Measurements from ENCODE around the gene NUDT6. TPM values are rescaled to one million over a fixed set of nuclear protein-coding genes. Genes with fewer than 3 reads are reported as not detected.
"Not testable (repeated sequence)": the region's sequence is repeated elsewhere in the genome, so short reads cannot be mapped to it uniquely, and the experiment has no call there.

Gene NUDT6
- total and polyA plus RNA-seq, 10 donors, result 1.4 to 12.5 (median 5.1) TPM

DNA sequence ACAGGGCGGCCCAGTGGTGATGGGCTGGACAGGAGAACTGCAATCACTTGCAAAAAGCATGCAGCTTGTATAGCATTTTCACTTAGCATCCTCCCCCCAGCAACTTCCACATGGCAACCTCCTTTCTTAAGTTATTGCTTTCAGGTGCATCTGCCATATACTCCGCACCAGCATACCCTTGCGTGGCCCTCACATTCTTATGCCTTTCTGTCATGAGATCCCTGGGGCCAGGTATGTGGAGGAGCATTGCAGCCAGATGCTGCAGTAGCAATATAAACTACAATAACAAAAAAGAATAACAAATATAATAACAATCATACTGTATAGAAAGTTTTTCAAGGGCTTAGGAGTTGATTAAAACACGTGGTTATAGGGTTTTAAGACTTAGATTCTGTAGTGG lies 26.3 kb upstream of the NUDT6 start:
- Histone ChIP-seq H3K36me3 (peaks cover 0 to 97% (median 45%) of the 10 kb centered on the region in 6 donors), H3K4me1 (no peaks in the 10 kb centered on the region), H3K27me3 (replicated peaks in 1 of 7) (no peaks in the 10 kb centered on the region), H3K9me3 (no peaks in the 10 kb centered on the region), H3K4me3 (no peak overlapping the region), H3K27ac (no peak overlapping the region)
- no peak for DNase-seq
- intact Hi-C loops (cut with DNase I; ENCODE audit: low total_unique reads), result no loop called here
- TF ChIP-seq POLR2A (IDR thresholded peaks at IDR 0.05) (no peak), POLR2AphosphoS5 (IDR thresholded peaks at IDR 0.05) (no peak)
- TF ChIP-seq, protein P1, sequence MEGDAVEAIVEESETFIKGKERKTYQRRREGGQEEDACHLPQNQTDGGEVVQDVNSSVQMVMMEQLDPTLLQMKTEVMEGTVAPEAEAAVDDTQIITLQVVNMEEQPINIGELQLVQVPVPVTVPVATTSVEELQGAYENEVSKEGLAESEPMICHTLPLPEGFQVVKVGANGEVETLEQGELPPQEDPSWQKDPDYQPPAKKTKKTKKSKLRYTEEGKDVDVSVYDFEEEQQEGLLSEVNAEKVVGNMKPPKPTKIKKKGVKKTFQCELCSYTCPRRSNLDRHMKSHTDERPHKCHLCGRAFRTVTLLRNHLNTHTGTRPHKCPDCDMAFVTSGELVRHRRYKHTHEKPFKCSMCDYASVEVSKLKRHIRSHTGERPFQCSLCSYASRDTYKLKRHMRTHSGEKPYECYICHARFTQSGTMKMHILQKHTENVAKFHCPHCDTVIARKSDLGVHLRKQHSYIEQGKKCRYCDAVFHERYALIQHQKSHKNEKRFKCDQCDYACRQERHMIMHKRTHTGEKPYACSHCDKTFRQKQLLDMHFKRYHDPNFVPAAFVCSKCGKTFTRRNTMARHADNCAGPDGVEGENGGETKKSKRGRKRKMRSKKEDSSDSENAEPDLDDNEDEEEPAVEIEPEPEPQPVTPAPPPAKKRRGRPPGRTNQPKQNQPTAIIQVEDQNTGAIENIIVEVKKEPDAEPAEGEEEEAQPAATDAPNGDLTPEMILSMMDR (IDR thresholded peaks at IDR 0.05 in 8 of 11, conservative IDR thresholded peaks at IDR 0.05 in 3 of 11), result no peak
- WGBS, 5 donors, result 94 to 97% (median 95%) methylated on average over 4 of the region's 4 CpGs

DNA sequence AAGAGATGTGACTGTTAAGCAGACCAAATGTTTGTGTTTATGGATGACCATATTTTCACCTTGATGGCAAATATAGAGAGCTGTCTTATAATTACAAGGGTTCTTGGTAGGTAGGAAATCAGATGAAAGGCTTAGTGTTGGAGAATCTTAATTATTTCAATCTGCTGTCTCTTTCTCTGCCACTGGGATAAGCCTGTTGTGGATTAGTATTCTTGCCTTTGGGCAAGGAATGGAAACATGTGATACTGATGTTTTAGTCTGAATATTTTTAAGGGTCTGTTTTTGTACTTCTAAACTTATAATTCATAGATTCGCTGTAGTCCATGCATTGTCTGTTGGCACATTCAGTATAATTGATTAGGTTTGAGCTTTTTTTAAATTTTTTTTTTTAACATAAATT lies 23.7 kb upstream of the NUDT6 start:
- WGBS, 5 donors, result 94 to 100% (median 100%) methylated on average over 1 of the region's 1 CpG
- H3K27me3 ChIP-seq (replicated peaks in 1 of 7), result no peaks in the 10 kb centered on the region
- no peaks in the 10 kb centered on the region for H3K4me1 ChIP-seq
- intact Hi-C loops (cut with DNase I; ENCODE audit: low total_unique reads), result no loop called here
- TF ChIP-seq, protein P1 (IDR thresholded peaks at IDR 0.05 in 8 of 11, conservative IDR thresholded peaks at IDR 0.05 in 3 of 11), result no peak
- TF ChIP-seq POLR2A (IDR thresholded peaks at IDR 0.05), result no peak
- TF ChIP-seq POLR2AphosphoS5 (IDR thresholded peaks at IDR 0.05), result no peak
- no peak overlapping the region for H3K27ac ChIP-seq
- H3K36me3 ChIP-seq, result peaks cover 0 to 76% (median 37%) of the 10 kb centered on the region in 6 donors
- DNase-seq, result no peak
- no peaks in the 10 kb centered on the region for H3K9me3 ChIP-seq
- H3K4me3 ChIP-seq, result no peak overlapping the region

DNA sequence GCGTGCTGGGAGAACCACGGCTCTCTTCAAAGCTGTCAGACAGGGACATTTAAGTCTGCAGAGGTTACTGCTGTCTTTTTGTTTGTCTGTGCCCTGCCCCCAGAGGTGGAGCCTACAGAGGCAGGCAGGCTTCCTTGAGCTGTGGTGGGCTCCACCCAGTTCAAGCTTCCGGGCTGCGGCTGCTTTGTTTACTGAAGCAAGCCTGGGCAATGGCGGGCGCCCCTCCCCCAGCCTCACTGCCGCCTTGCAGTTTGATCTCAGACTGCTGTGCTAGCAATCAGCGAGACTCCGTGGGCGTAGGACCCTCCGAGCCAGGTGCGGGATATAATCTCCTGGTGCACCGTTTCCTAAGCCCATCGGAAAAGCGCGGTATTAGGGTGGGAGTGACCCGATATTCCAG lies 22.7 kb upstream of the NUDT6 start:
- DNase-seq; H3K9me3 ChIP-seq; H3K27ac ChIP-seq; H3K27me3 ChIP-seq (replicated peaks in 1 of 7); H3K4me3 ChIP-seq; intact Hi-C loops (cut with DNase I; ENCODE audit: low total_unique reads); H3K4me1 ChIP-seq: not testable (repeated sequence)
- WGBS, 5 donors, result 92 to 99% (median 92%) methylated on average over 11 to 17 of the region's 17 CpGs
- H3K36me3 ChIP-seq, result peaks cover 0 to 65% (median 27%) of the 10 kb centered on the region in 6 donors

DNA sequence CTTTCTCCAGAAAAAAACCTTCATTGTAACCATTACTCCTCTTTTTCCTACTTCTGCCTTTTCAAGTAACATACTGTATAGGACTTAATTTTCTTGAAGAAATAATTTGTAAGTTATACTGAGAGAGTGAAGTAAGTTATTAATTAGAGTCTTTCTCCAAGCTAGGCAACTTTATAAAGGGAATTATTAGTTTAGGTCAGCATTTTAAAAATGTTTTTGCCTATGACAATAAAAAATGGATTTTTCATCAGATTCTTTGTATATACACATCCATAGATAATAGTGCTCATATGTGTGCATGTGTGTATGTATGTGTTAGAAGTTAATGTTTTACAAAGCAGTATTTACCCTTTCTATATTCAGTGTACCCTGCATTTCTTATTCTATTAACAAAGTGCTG lies 10.4 kb upstream of the NUDT6 start:
- Histone ChIP-seq H3K4me3 (no peak overlapping the region), H3K4me1 (peaks cover 0 to 7% (median 0%) of the 10 kb centered on the region in 6 donors), H3K36me3 (peaks cover 0 to 96% (median 54%) of the 10 kb centered on the region in 6 donors), H3K27ac (no peak overlapping the region), H3K27me3 (replicated peaks in 1 of 7) (no peaks in the 10 kb centered on the region), H3K9me3 (no peaks in the 10 kb centered on the region)
- TF ChIP-seq, protein P1 (IDR thresholded peaks at IDR 0.05 in 8 of 11, conservative IDR thresholded peaks at IDR 0.05 in 3 of 11), result no peak
- TF ChIP-seq POLR2AphosphoS5 (IDR thresholded peaks at IDR 0.05) (no peak), POLR2A (IDR thresholded peaks at IDR 0.05) (no peak)
- intact Hi-C loops (cut with DNase I; ENCODE audit: low total_unique reads), result loop anchor here (5.0 kb wide), 1 partner anchor 175 kb away; no protein-coding TSS in a partner anchor
- DNase-seq, result no peak

DNA sequence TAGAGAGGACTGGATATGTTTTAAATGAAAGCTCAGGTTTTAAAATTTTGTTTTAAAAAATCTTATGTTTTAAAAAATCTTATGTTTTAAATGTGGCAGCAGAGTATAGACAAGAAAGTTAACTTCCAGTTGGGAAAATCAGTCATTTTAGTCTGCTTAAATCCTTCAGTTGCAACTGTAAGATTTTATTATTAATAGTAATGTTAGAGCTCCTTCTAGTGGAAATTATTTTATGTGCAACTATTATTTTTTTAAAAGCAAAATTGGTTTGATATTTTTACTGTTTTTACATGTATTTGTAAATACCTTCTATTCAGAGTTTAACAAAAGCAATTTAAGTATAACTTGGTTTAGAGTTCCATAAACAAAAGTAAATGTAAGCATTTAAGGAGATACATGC lies 8.5 kb upstream of the NUDT6 start:
- TF ChIP-seq, protein P1 (IDR thresholded peaks at IDR 0.05 in 8 of 11, conservative IDR thresholded peaks at IDR 0.05 in 3 of 11), result peak in 8 of 11 experiments; percentile 20 to 59 (median 46)
- TF ChIP-seq POLR2A (IDR thresholded peaks at IDR 0.05), result no peak
- Histone ChIP-seq H3K4me1 (peaks cover 0 to 11% (median 0%) of the 10 kb centered on the region in 6 donors), H3K4me3 (no peak overlapping the region), H3K36me3 (peaks cover 0 to 80% (median 39%) of the 10 kb centered on the region in 6 donors), H3K9me3 (no peaks in the 10 kb centered on the region), H3K27ac (no peak overlapping the region), H3K27me3 (replicated peaks in 1 of 7) (no peaks in the 10 kb centered on the region)
- no peak for DNase-seq
- intact Hi-C loops (cut with DNase I; ENCODE audit: low total_unique reads), result loop anchor here (5.0 kb wide), 1 partner anchor 174 kb away; no protein-coding TSS in a partner anchor
